Effector memory CD4-positive, alpha-beta T cell (primary cell): ENCODE results near the gene DCTD.

Experiments
- DNase-seq, 3 donors: peaks; one replicate each; pipeline ENCODE4 v3.0.0-alpha.2; 2020
- H3K27ac ChIP-seq: 2 replicates; pipeline ENCODE4 v1.7.0; 2013; ENCODE audit warnings: mild to moderate bottlenecking, low read length, moderate library complexity; ENCODE audit not compliant: insufficient read depth, poor library complexity, severe bottlenecking
- H3K27me3 ChIP-seq: replicated peaks from 2 replicates; pipeline ENCODE4 v1.7.0; 2013; ENCODE audit warnings: mild to moderate bottlenecking, low read length; ENCODE audit not compliant: insufficient read depth, control insufficient read depth, poor library complexity, severe bottlenecking
- H3K36me3 ChIP-seq: 2 replicates; pipeline ENCODE4 v1.7.0; 2013; ENCODE audit warnings: mild to moderate bottlenecking, low read length, moderate library complexity; ENCODE audit not compliant: control insufficient read depth, insufficient read depth
- H3K4me1 ChIP-seq: 2 replicates; pipeline ENCODE4 v1.7.0; 2013; ENCODE audit warnings: low read length, mild to moderate bottlenecking; ENCODE audit not compliant: control insufficient read depth, insufficient read depth, poor library complexity, severe bottlenecking
- H3K4me3 ChIP-seq: 2 replicates; pipeline ENCODE4 v1.7.0; 2013; ENCODE audit warnings: low read length, low read depth, mild to moderate bottlenecking; ENCODE audit not compliant: insufficient read depth, poor library complexity, severe bottlenecking
- H3K9me3 ChIP-seq: 2 replicates; pipeline ENCODE4 v1.7.0; 2013; ENCODE audit warnings: mild to moderate bottlenecking, low read length, moderate library complexity; ENCODE audit not compliant: control insufficient read depth

The DCTD gene

GRCh38 chr4:182874797-182875345 is 42.3 kb downstream of the DCTD start:
- Histone ChIP-seq H3K36me3 (no peaks in the 10 kb centered on the region), H3K27ac (no peak overlapping the region), H3K4me1 (no peaks in the 10 kb centered on the region), H3K4me3 (no peak overlapping the region), H3K9me3 (no peaks in the 10 kb centered on the region), H3K27me3 (no peaks in the 10 kb centered on the region)
- DNase-seq: no peak

- Histone ChIP-seq H3K4me3 (no peak overlapping the region), H3K4me1 (no peaks in the 10 kb centered on the region), H3K27me3 (no peaks in the 10 kb centered on the region), H3K9me3 (no peaks in the 10 kb centered on the region), H3K27ac (no peak overlapping the region), H3K36me3 (no peaks in the 10 kb centered on the region)
- no peak for DNase-seq
Measured at GRCh38 chr4:182874304-182874751, 42.9 kb downstream of the DCTD start.

GRCh38 chr4:182873726-182874125 is 43.5 kb downstream of the DCTD start:
- no peak for DNase-seq
- Histone ChIP-seq H3K36me3 (no peaks in the 10 kb centered on the region), H3K4me3 (no peak overlapping the region), H3K4me1 (no peaks in the 10 kb centered on the region), H3K27me3 (no peaks in the 10 kb centered on the region), H3K27ac (no peak overlapping the region), H3K9me3 (no peaks in the 10 kb centered on the region)

- no peaks in the 10 kb centered on the region for H3K27me3 ChIP-seq
Measured at GRCh38 chr4:182873289-182873688, 43.9 kb downstream of the DCTD start.

GRCh38 chr4:182872886-182873285 is 44.3 kb downstream of the DCTD start:
- no peak for DNase-seq
- Histone ChIP-seq H3K4me1 (no peaks in the 10 kb centered on the region), H3K27ac (no peak overlapping the region), H3K9me3 (no peaks in the 10 kb centered on the region), H3K4me3 (no peak overlapping the region), H3K27me3 (no peaks in the 10 kb centered on the region), H3K36me3 (no peaks in the 10 kb centered on the region)

More at GRCh38 chr4:182873289-182873688, 43.9 kb downstream of the DCTD start:
- H3K27ac ChIP-seq: no peak overlapping the region
- H3K4me3 ChIP-seq: no peak overlapping the region
- no peaks in the 10 kb centered on the region for H3K36me3 ChIP-seq
- H3K9me3 ChIP-seq: no peaks in the 10 kb centered on the region
- no peak for DNase-seq
- H3K4me1 ChIP-seq: no peaks in the 10 kb centered on the region

GRCh38 chr4:182871616-182872015 is 45.6 kb downstream of the DCTD start:
- no peaks in the 10 kb centered on the region for H3K9me3 ChIP-seq
- no peak for DNase-seq
- no peak overlapping the region for H3K27ac ChIP-seq
- no peaks in the 10 kb centered on the region for H3K36me3 ChIP-seq
- no peaks in the 10 kb centered on the region for H3K27me3 ChIP-seq
- H3K4me1 ChIP-seq: no peaks in the 10 kb centered on the region
- H3K4me3 ChIP-seq: no peak overlapping the region

- Histone ChIP-seq H3K9me3 (no peaks in the 10 kb centered on the region), H3K4me3 (no peak overlapping the region), H3K36me3 (no peaks in the 10 kb centered on the region), H3K27ac (no peak overlapping the region), H3K27me3 (no peaks in the 10 kb centered on the region), H3K4me1 (no peaks in the 10 kb centered on the region)
- no peak for DNase-seq
Measured at GRCh38 chr4:182869697-182870096, 47.5 kb downstream of the DCTD start.

- Histone ChIP-seq H3K4me1 (no peaks in the 10 kb centered on the region), H3K4me3 (no peak overlapping the region), H3K27ac (no peak overlapping the region), H3K36me3 (no peaks in the 10 kb centered on the region), H3K9me3 (no peaks in the 10 kb centered on the region), H3K27me3 (no peaks in the 10 kb centered on the region)
- DNase-seq: no peak
Measured at GRCh38 chr4:182866746-182867145, 50.4 kb downstream of the DCTD start.

GRCh38 chr4:182863501-182863900 is 53.7 kb downstream of the DCTD start:
- DNase-seq: no peak
- H3K27ac ChIP-seq: no peak overlapping the region
- H3K9me3 ChIP-seq: no peaks in the 10 kb centered on the region
- H3K4me3 ChIP-seq: no peak overlapping the region
- no peaks in the 10 kb centered on the region for H3K4me1 ChIP-seq
- no peaks in the 10 kb centered on the region for H3K27me3 ChIP-seq
- no peaks in the 10 kb centered on the region for H3K36me3 ChIP-seq

- Histone ChIP-seq H3K4me3 (no peak overlapping the region), H3K9me3 (no peaks in the 10 kb centered on the region)
Measured at GRCh38 chr4:182862921-182863320, 54.3 kb downstream of the DCTD start.

More at GRCh38 chr4:182862921-182863320, 54.3 kb downstream of the DCTD start:
- no peaks in the 10 kb centered on the region for H3K4me1 ChIP-seq
- no peak overlapping the region for H3K27ac ChIP-seq
- no peaks in the 10 kb centered on the region for H3K27me3 ChIP-seq
- no peaks in the 10 kb centered on the region for H3K36me3 ChIP-seq
- no peak for DNase-seq
